ENCODE results near the gene CXXC5.

CXXC5 gene

DNA sequence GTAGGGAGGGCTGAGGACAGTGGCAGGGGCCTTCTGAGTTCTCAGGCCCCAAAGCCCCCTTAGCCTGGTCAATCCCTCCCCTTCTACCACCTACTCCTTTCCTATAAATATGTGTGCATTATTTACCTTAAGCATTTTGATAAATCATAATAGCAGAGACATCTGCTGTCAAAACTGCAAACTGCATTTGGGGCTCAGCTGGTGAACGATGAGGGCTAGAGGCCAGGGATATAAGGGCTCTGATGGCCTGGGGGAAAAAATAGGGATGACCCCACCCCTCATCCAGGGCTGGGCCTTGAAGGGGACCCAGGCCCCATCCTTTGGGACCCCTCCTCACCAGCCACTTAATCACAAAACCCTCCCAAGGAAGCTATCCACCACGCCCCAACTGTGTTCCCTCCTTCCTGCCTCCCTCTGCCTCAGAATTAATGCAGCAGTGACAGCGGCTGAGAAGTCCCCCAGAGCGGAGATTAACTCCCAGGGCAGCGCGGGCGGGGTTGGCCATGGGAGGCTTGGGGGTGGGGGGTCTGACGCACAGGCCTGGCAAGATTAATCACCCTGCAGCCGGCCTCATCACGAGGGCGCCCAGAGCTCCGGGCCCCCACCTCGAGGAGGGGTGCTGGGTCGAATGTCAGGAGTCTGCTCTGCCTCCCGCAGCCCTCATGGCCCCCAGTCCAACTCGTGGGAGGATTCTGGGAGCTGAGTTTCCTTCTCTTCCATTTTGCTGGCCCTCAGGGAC is 42.1 kb downstream of the CXXC5 start:
- Histone ChIP-seq H2AFZ (ENCODE audit: low read depth, low read length) (no peak overlapping the region), H3K36me3 (ENCODE audit: insufficient read depth, low read length) (no peaks in the 10 kb centered on the region; the same call in 1 of the 2 replicates), H3K79me2 (ENCODE audit: insufficient read depth, low read length) (no peaks in the 10 kb centered on the region), H3K9me3 (ENCODE audit: insufficient read depth, low read length, severe bottlenecking) (no peaks in the 10 kb centered on the region), H3K9ac (ENCODE audit: low read depth, low read length) (no peak overlapping the region), H3K27me3 (ENCODE audit: insufficient read depth, low read length, poor library complexity) (no peaks in the 10 kb centered on the region), H4K20me1 (ENCODE audit: insufficient read depth, low read length) (no peaks in the 10 kb centered on the region), H3K4me3 (ENCODE audit: low read depth in 1 of 2, low read length in 2 of 2) (no peak overlapping the region), H3K4me1 (ENCODE audit: insufficient read depth, low read length) (peaks cover 17% of the 10 kb centered on the region), H3K27ac (ENCODE audit: low read length) (no peak overlapping the region), H3K4me2 (ENCODE audit: insufficient read depth, low read length) (no peak overlapping the region)
- DNase-seq (no peak), ATAC-seq (ENCODE audit: insufficient read depth, low read depth) (peak; percentile 26; the same call in 1 of the 3 replicates)
- TF ChIP-seq EZH2 (IDR thresholded peaks at IDR 0.05; ENCODE audit: borderline replicate concordance, low read depth, low read length, severe bottlenecking) (no peak), CTCF (IDR thresholded peaks at IDR 0.05; ENCODE audit: borderline replicate concordance, extremely low read depth, low read length, poor library complexity, severe bottlenecking) (peak; percentile 81)

GRCh38 chr5:139690803-139691629 is 42.9 kb downstream of the CXXC5 start:
- Histone ChIP-seq H3K27me3 (ENCODE audit: insufficient read depth, low read length, poor library complexity) (no peaks in the 10 kb centered on the region), H4K20me1 (ENCODE audit: insufficient read depth, low read length) (no peaks in the 10 kb centered on the region), H3K9ac (ENCODE audit: low read depth, low read length) (no peak overlapping the region), H3K4me1 (ENCODE audit: insufficient read depth, low read length) (peaks cover 12% of the 10 kb centered on the region), H3K79me2 (ENCODE audit: insufficient read depth, low read length) (no peaks in the 10 kb centered on the region), H3K27ac (ENCODE audit: low read length) (no peak overlapping the region), H3K36me3 (ENCODE audit: insufficient read depth, low read length) (no peaks in the 10 kb centered on the region), H3K9me3 (ENCODE audit: insufficient read depth, low read length, severe bottlenecking) (no peaks in the 10 kb centered on the region), H2AFZ (ENCODE audit: low read depth, low read length) (no peak overlapping the region), H3K4me3 (ENCODE audit: low read depth in 1 of 2, low read length in 2 of 2) (no peak overlapping the region), H3K4me2 (ENCODE audit: insufficient read depth, low read length) (no peak overlapping the region)
- TF ChIP-seq CTCF (IDR thresholded peaks at IDR 0.05; ENCODE audit: borderline replicate concordance, extremely low read depth, low read length, poor library complexity, severe bottlenecking) (no peak), EZH2 (IDR thresholded peaks at IDR 0.05; ENCODE audit: borderline replicate concordance, low read depth, low read length, severe bottlenecking) (no peak)
- no peak for ATAC-seq (ENCODE audit: insufficient read depth, low read depth)
- no peak for DNase-seq

GRCh38 chr5:139692148-139692547 is 44.0 kb downstream of the CXXC5 start:
- Histone ChIP-seq H3K27ac (ENCODE audit: low read length) (no peak overlapping the region), H4K20me1 (ENCODE audit: insufficient read depth, low read length) (no peaks in the 10 kb centered on the region), H3K36me3 (ENCODE audit: insufficient read depth, low read length) (no peaks in the 10 kb centered on the region), H3K4me3 (ENCODE audit: low read depth in 1 of 2, low read length in 2 of 2) (no peak overlapping the region), H3K27me3 (ENCODE audit: insufficient read depth, low read length, poor library complexity) (no peaks in the 10 kb centered on the region), H3K9me3 (ENCODE audit: insufficient read depth, low read length, severe bottlenecking) (no peaks in the 10 kb centered on the region), H3K9ac (ENCODE audit: low read depth, low read length) (no peak overlapping the region), H3K4me2 (ENCODE audit: insufficient read depth, low read length) (no peak overlapping the region), H2AFZ (ENCODE audit: low read depth, low read length) (no peak overlapping the region), H3K79me2 (ENCODE audit: insufficient read depth, low read length) (no peaks in the 10 kb centered on the region), H3K4me1 (ENCODE audit: insufficient read depth, low read length) (0 out of 2 replicates have a peak, but pooled peaks cover under 1% of the 10 kb centered on the region)
- TF ChIP-seq CTCF (IDR thresholded peaks at IDR 0.05; ENCODE audit: borderline replicate concordance, extremely low read depth, low read length, poor library complexity, severe bottlenecking) (no peak), EZH2 (IDR thresholded peaks at IDR 0.05; ENCODE audit: borderline replicate concordance, low read depth, low read length, severe bottlenecking) (no peak)
- DNase-seq, result no peak
- no peak for ATAC-seq (ENCODE audit: insufficient read depth, low read depth)

Data from DND-41 (cell line).